Nephron (organoid): Measurements from ENCODE around the gene GAR1.
"Not testable (repeated sequence)": the region's sequence is repeated elsewhere in the genome, so short reads cannot be mapped to it uniquely, and the experiment has no call there.

Source experiments
- H3K27ac Mint-ChIP-seq, 3 experiments: 2 replicates each; pipeline ENCODE4 v1.8.0; 2020; ENCODE audit warnings: mixed read lengths in 3 of 3, mild to moderate bottlenecking in 2 of 3, moderate library complexity in 1 of 3
- H3K27me3 Mint-ChIP-seq: 2 replicates; pipeline ENCODE4 v1.8.0; 2021; ENCODE audit warnings: low read depth, mild to moderate bottlenecking, moderate library complexity, mixed read lengths
- H3K36me3 Mint-ChIP-seq: 2 replicates; pipeline ENCODE4 v1.8.0; 2020; ENCODE audit warnings: low read depth, mixed read lengths
- H3K4me1 Mint-ChIP-seq: 2 replicates; pipeline ENCODE4 v1.8.0; 2020; ENCODE audit warnings: mixed read lengths
- H3K4me3 Mint-ChIP-seq, 3 experiments: 2 replicates each; pipeline ENCODE4 v1.8.0; 2020; ENCODE audit warnings: mild to moderate bottlenecking in 3 of 3, mixed read lengths in 3 of 3, moderate library complexity in 2 of 3
- H3K9me3 Mint-ChIP-seq: 2 replicates; pipeline ENCODE4 v1.8.0; 2020; ENCODE audit warnings: mixed read lengths
- CTCF ChIP-seq, 3 experiments: fragments of 200-600 bp; sonication (generic); IDR thresholded peaks; one replicate each; pipeline ENCODE4 v1.5.0; 2021; ENCODE audit warnings: antibody characterized with exemption in 3 of 3; ENCODE audit not compliant: unreplicated experiment in 3 of 3

Gene GAR1

GRCh38 chr4:109815151-109816081 is at the start of gene GAR1:
TSS of gene GAR1 (plus strand) at chr4:109815762. CDS start at chr4:109816165, 403 bp downstream.
- Mint-ChIP-seq H3K9me3 (no peaks in the 10 kb centered on the region), H3K4me3 (peak within 1 kb of the TSS; percentile 95 to 99 (median 97)), H3K27me3 (no peaks in the 10 kb centered on the region), H3K4me1 (peaks cover 23% of the 10 kb centered on the region), H3K36me3 (peaks cover 25% of the 10 kb centered on the region), H3K27ac (peak within 1 kb of the TSS; percentile 92 to 97 (median 95))
- TF ChIP-seq CTCF (IDR thresholded peaks at IDR 0.05; ENCODE audit: unreplicated experiment in 3 of 3) = no peak

DNA sequence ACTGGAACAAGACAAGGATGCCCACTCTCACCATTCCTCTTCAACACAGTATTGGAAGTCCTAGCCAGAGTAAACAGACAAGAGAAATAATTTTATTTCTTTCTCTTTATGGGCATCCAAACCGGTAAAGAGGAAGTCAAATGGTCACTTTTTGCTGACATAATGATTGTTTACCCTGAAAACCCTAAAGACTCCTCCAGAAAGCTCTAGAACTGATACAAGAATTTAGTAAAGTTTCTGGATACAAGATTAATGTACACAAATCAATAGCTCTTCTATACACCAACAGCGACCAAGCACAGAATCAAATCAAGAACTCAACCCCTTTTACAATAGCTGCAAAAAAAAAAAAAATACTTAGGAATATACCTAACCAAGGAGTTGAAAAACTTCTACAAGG is 33.5 kb upstream of the GAR1 start:
- not testable (repeated sequence) for H3K36me3 Mint-ChIP-seq, H3K4me1 Mint-ChIP-seq, H3K27ac Mint-ChIP-seq, H3K27me3 Mint-ChIP-seq, H3K4me3 Mint-ChIP-seq
- peaks cover 41% of the 10 kb centered on the region for H3K9me3 Mint-ChIP-seq

- Mint-ChIP-seq H3K4me3 (no peak overlapping the region), H3K4me1 (no peaks in the 10 kb centered on the region), H3K27ac (no peak overlapping the region), H3K36me3 (no peaks in the 10 kb centered on the region), H3K27me3 (no peaks in the 10 kb centered on the region), H3K9me3 (peaks cover 48% of the 10 kb centered on the region)
- TF ChIP-seq CTCF (IDR thresholded peaks at IDR 0.05; ENCODE audit: unreplicated experiment in 3 of 3) = no peak
Observed at GRCh38 chr4:109786846-109787245, 28.7 kb upstream of the GAR1 start.

DNA sequence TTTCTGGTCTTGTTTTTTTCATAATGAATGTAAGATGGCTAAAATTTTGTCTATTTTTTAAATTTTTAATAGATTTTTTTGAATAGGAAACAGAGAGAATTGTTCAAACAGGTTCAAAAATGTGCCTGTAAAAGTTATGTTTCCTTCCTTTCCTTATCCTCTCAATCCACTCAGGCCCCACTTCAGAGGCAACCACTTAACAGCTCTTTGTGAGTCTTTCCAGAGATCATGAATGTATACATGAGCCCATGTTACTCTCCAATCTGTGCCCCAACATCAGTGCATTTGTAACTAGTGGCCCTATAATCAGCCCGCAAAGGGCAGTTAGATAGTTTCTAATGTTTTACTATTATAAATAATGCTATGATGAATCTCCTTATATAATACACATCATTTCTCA is 27.8 kb upstream of the GAR1 start:
- Mint-ChIP-seq H3K4me3 (no peak overlapping the region), H3K27ac (no peak overlapping the region), H3K9me3 (peaks cover 43% of the 10 kb centered on the region), H3K27me3 (no peaks in the 10 kb centered on the region), H3K4me1 (no peaks in the 10 kb centered on the region), H3K36me3 (no peaks in the 10 kb centered on the region)
- no peak for TF ChIP-seq CTCF (IDR thresholded peaks at IDR 0.05; ENCODE audit: unreplicated experiment in 3 of 3)

DNA sequence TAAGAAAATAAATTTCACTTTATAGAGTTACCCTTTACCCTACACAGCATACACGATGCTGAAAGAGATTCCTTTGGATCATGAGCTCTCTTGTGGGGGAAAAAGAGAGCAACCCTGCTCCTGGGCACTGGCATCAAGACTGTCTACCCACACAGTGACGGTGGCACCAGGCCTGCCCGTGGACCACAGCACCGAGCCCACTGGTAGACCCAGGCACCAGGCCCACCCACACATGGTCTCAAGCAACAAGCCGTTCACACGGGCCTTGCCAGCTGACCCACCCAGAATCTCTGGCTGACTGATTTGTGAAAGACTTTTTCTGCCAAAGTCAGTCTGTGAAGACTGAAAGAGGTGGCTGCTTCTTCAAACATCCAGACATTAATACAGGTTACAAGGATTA is 20.5 kb upstream of the GAR1 start:
- no peak for TF ChIP-seq CTCF (IDR thresholded peaks at IDR 0.05; ENCODE audit: unreplicated experiment in 3 of 3)
- peaks cover 30% of the 10 kb centered on the region for H3K36me3 Mint-ChIP-seq
- H3K4me3 Mint-ChIP-seq = no peak overlapping the region
- H3K27ac Mint-ChIP-seq = no peak overlapping the region
- H3K9me3 Mint-ChIP-seq = peaks cover 66% of the 10 kb centered on the region
- no peaks in the 10 kb centered on the region for H3K27me3 Mint-ChIP-seq
- no peaks in the 10 kb centered on the region for H3K4me1 Mint-ChIP-seq

- Mint-ChIP-seq H3K9me3 (peaks cover 46% of the 10 kb centered on the region), H3K27me3 (no peaks in the 10 kb centered on the region)
- TF ChIP-seq CTCF (IDR thresholded peaks at IDR 0.05; ENCODE audit: unreplicated experiment in 3 of 3) = no peak
Observed at GRCh38 chr4:109798866-109799265, 16.7 kb upstream of the GAR1 start.

More at GRCh38 chr4:109798866-109799265, 16.7 kb upstream of the GAR1 start:
- H3K4me1 Mint-ChIP-seq = peaks cover 16% of the 10 kb centered on the region
- peak overlapping the region in 1 of 3 experiments; percentile 11 for H3K4me3 Mint-ChIP-seq
- H3K36me3 Mint-ChIP-seq = peaks cover 26% of the 10 kb centered on the region
- no peak overlapping the region for H3K27ac Mint-ChIP-seq
